Measurements from ENCODE around the gene STARD3.

STARD3 gene

GRCh38 chr17:39659279-39660010 lies 22.5 kb downstream of the STARD3 start:
- Histone ChIP-seq H3K27me3 (ENCODE audit: control insufficient read depth in 2 of 2, insufficient read depth in 2 of 2, low read length in 2 of 2) (no peaks in the 10 kb centered on the region), H3K9me3 (ENCODE audit: control insufficient read depth in 2 of 2, low read length in 2 of 2) (no peaks in the 10 kb centered on the region), H3K9ac (ENCODE audit: low read depth in 1 of 2, low read length in 2 of 2) (no peak overlapping the region), H3K4me1 (ENCODE audit: control insufficient read depth in 2 of 2, insufficient read depth in 2 of 2, low read length in 2 of 2) (peaks cover 21 to 27% of the 10 kb centered on the region in 2 donors), H3K36me3 (ENCODE audit: control insufficient read depth in 2 of 2, insufficient read depth in 2 of 2, low read length in 2 of 2) (peaks cover 35 to 48% of the 10 kb centered on the region in 2 donors), H3K27ac (ENCODE audit: low read depth in 2 of 2, low read length in 2 of 2) (peak overlapping the region; percentile 43 to 44), H3K4me3 (ENCODE audit: low read length in 2 of 2) (no peak overlapping the region)

GRCh38 chr17:39660011-39660360 lies 23.0 kb downstream of the STARD3 start:
- H3K27ac ChIP-seq (ENCODE audit: low read depth in 2 of 2, low read length in 2 of 2) = peak overlapping the region; percentile 1 to 43
- H3K36me3 ChIP-seq (ENCODE audit: control insufficient read depth in 2 of 2, insufficient read depth in 2 of 2, low read length in 2 of 2) = peaks cover 35 to 48% of the 10 kb centered on the region in 2 donors
- peaks cover 23 to 31% of the 10 kb centered on the region in 2 donors for H3K4me1 ChIP-seq (ENCODE audit: control insufficient read depth in 2 of 2, insufficient read depth in 2 of 2, low read length in 2 of 2)
- no peak overlapping the region for H3K9ac ChIP-seq (ENCODE audit: low read depth in 1 of 2, low read length in 2 of 2)
- no peaks in the 10 kb centered on the region for H3K9me3 ChIP-seq (ENCODE audit: control insufficient read depth in 2 of 2, low read length in 2 of 2)
- H3K27me3 ChIP-seq (ENCODE audit: control insufficient read depth in 2 of 2, insufficient read depth in 2 of 2, low read length in 2 of 2) = no peaks in the 10 kb centered on the region
- H3K4me3 ChIP-seq (ENCODE audit: low read length in 2 of 2) = no peak overlapping the region

DNA sequence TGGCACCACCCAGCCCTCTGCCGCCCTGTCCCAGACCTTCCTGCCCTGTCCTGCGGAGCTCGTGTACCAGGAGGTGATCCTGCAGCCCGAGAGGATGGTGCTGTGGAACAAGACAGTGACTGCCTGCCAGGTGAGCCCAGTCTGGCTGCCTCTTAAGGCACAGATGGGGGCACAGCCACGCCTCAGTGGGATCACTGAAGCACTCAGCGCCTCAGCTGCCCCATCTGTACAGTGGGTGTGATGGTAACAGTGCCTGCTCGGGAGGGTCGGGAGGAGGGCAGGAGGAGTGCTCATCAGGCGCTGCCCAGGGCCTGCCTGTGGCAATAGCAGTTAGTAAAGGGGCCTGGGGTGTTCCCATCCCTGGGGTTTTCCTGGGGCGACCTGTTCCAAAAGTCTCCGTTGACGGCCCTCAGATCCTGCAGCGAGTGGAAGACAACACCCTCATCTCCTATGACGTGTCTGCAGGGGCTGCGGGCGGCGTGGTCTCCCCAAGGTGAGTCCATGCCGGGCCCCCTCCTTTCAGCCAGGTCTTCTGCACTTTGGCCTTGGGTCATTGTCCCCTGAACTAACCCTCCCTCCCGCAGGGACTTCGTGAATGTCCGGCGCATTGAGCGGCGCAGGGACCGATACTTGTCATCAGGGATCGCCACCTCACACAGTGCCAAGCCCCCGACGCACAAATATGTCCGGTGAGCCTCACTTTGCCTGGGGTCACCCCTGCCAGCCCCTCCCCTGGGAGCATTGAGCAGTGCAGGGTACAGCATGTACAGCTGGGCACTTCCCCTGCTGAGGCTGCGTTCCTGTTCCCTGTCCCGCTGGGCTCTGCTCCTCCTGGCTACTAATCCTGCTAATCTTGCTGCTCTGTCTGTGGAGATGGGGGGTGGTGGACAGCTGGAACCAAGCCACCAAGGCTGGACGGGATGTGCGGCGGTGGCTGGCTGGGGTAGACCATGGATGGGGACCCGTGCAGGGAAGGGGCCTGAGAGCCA lies 23.7 kb downstream of the STARD3 start:
- Histone ChIP-seq H3K4me1 (ENCODE audit: control insufficient read depth in 2 of 2, insufficient read depth in 2 of 2, low read length in 2 of 2) (peaks cover 23 to 35% of the 10 kb centered on the region in 2 donors), H3K27ac (ENCODE audit: low read depth in 2 of 2, low read length in 2 of 2) (peak overlapping the region in 1 of 2 donors; percentile 43), H3K27me3 (ENCODE audit: control insufficient read depth in 2 of 2, insufficient read depth in 2 of 2, low read length in 2 of 2) (no peaks in the 10 kb centered on the region), H3K9ac (ENCODE audit: low read depth in 1 of 2, low read length in 2 of 2) (no peak overlapping the region), H3K36me3 (ENCODE audit: control insufficient read depth in 2 of 2, insufficient read depth in 2 of 2, low read length in 2 of 2) (peaks cover 35 to 44% of the 10 kb centered on the region in 2 donors), H3K4me3 (ENCODE audit: low read length in 2 of 2) (no peak overlapping the region), H3K9me3 (ENCODE audit: control insufficient read depth in 2 of 2, low read length in 2 of 2) (no peaks in the 10 kb centered on the region)

- Histone ChIP-seq H3K4me3 (ENCODE audit: low read length in 2 of 2) (no peak overlapping the region), H3K9ac (ENCODE audit: low read depth in 1 of 2, low read length in 2 of 2) (peak overlapping the region in 1 of 2 donors; percentile 23), H3K27me3 (ENCODE audit: control insufficient read depth in 2 of 2, insufficient read depth in 2 of 2, low read length in 2 of 2) (peaks cover 6 to 7% of the 10 kb centered on the region in 2 donors), H3K9me3 (ENCODE audit: control insufficient read depth in 2 of 2, low read length in 2 of 2) (no peaks in the 10 kb centered on the region), H3K36me3 (ENCODE audit: control insufficient read depth in 2 of 2, insufficient read depth in 2 of 2, low read length in 2 of 2) (peaks cover 35 to 38% of the 10 kb centered on the region in 2 donors), H3K27ac (ENCODE audit: low read depth in 2 of 2, low read length in 2 of 2) (peak overlapping the region in 1 of 2 donors; percentile 82), H3K4me1 (ENCODE audit: control insufficient read depth in 2 of 2, insufficient read depth in 2 of 2, low read length in 2 of 2) (peaks cover 23 to 38% of the 10 kb centered on the region in 2 donors)
Measured at GRCh38 chr17:39661744-39662541, 25.0 kb downstream of the STARD3 start.

DNA sequence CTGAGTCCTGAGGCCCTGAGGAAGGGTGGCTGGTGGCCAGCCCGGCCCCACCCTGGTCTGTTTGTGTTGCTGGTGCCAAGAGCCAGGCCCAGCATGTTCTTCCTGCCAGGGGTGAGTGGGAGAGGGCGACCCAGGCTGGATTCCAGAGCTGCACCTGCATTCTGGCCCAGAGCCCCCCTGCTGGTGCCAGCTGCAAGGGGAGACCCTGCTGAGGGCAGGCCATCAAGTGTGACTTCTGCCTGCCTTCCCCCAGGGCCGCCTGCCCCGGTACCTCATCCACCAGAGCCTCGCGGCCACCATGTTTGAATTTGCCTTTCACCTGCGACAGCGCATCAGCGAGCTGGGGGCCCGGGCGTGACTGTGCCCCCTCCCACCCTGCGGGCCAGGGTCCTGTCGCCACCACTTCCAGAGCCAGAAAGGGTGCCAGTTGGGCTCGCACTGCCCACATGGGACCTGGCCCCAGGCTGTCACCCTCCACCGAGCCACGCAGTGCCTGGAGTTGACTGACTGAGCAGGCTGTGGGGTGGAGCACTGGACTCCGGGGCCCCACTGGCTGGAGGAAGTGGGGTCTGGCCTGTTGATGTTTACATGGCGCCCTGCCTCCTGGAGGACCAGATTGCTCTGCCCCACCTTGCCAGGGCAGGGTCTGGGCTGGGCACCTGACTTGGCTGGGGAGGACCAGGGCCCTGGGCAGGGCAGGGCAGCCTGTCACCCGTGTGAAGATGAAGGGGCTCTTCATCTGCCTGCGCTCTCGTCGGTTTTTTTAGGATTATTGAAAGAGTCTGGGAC lies 25.8 kb downstream of the STARD3 start:
- H3K27me3 ChIP-seq (ENCODE audit: control insufficient read depth in 2 of 2, insufficient read depth in 2 of 2, low read length in 2 of 2) = peaks cover 8 to 11% of the 10 kb centered on the region in 2 donors
- peak overlapping the region in 1 of 2 donors; percentile 23 for H3K9ac ChIP-seq (ENCODE audit: low read depth in 1 of 2, low read length in 2 of 2)
- peak overlapping the region; percentile 72 to 82 for H3K27ac ChIP-seq (ENCODE audit: low read depth in 2 of 2, low read length in 2 of 2)
- H3K4me1 ChIP-seq (ENCODE audit: control insufficient read depth in 2 of 2, insufficient read depth in 2 of 2, low read length in 2 of 2) = peaks cover 27 to 38% of the 10 kb centered on the region in 2 donors
- no peaks in the 10 kb centered on the region for H3K9me3 ChIP-seq (ENCODE audit: control insufficient read depth in 2 of 2, low read length in 2 of 2)
- peaks cover 32 to 34% of the 10 kb centered on the region in 2 donors for H3K36me3 ChIP-seq (ENCODE audit: control insufficient read depth in 2 of 2, insufficient read depth in 2 of 2, low read length in 2 of 2)
- H3K4me3 ChIP-seq (ENCODE audit: low read length in 2 of 2) = peak overlapping the region in 1 of 2 donors; percentile 5

GRCh38 chr17:39663340-39663687 lies 26.4 kb downstream of the STARD3 start:
- Histone ChIP-seq H3K4me1 (ENCODE audit: control insufficient read depth in 2 of 2, insufficient read depth in 2 of 2, low read length in 2 of 2) (peaks cover 28 to 38% of the 10 kb centered on the region in 2 donors), H3K9ac (ENCODE audit: low read depth in 1 of 2, low read length in 2 of 2) (peak overlapping the region in 1 of 2 donors; percentile 48), H3K36me3 (ENCODE audit: control insufficient read depth in 2 of 2, insufficient read depth in 2 of 2, low read length in 2 of 2) (peaks cover 27 to 28% of the 10 kb centered on the region in 2 donors), H3K9me3 (ENCODE audit: control insufficient read depth in 2 of 2, low read length in 2 of 2) (no peaks in the 10 kb centered on the region), H3K27me3 (ENCODE audit: control insufficient read depth in 2 of 2, insufficient read depth in 2 of 2, low read length in 2 of 2) (peaks cover 8 to 11% of the 10 kb centered on the region in 2 donors), H3K4me3 (ENCODE audit: low read length in 2 of 2) (no peak overlapping the region), H3K27ac (ENCODE audit: low read depth in 2 of 2, low read length in 2 of 2) (peak overlapping the region; percentile 72 to 82)

DNA sequence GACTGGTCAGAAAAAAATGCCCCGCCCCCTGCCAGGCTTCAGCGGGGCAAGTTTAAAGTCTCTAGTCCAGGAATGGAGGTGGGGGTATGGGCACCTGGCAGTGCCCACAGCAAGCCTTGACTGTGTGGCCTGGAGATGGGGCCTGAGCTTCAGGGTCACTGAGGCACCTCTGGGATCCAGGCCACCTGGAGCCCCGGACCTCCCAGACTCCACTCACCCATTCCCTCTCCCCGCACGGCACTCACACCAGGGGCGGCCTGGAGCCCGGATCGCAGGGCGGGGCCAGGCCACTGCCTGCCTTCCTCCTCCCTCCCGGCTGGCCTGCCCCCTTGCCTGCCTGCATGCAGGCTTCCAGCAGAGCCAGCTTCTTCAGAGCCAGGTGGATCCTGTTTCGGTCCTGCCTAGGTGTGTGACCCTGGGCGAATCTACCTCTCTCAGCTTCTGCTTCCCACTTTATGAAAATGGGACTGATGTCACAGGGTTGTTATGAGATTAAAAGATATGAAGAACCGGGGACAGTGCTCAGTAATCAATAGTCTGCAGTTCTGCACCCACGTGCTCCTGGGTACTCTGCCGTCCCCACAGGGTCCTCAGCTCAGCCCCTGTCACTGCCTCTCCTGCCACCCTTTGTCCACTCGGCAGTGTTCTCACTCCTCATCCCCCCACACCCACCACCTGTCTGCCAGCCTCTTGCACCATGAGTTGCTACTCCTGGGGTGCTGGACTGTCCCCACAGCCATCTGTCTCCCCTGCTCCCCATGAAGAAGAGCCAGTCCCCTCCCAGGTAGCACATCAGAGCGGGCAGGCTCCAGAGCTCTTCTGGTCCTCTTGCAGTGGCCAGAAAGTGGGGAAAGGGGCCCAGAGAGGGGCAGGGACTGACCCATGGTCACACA lies 27.0 kb downstream of the STARD3 start:
- peaks cover 33 to 40% of the 10 kb centered on the region in 2 donors for H3K4me1 ChIP-seq (ENCODE audit: control insufficient read depth in 2 of 2, insufficient read depth in 2 of 2, low read length in 2 of 2)
- H3K36me3 ChIP-seq (ENCODE audit: control insufficient read depth in 2 of 2, insufficient read depth in 2 of 2, low read length in 2 of 2) = peaks cover 20 to 24% of the 10 kb centered on the region in 2 donors
- peak overlapping the region; percentile 52 to 82 for H3K27ac ChIP-seq (ENCODE audit: low read depth in 2 of 2, low read length in 2 of 2)
- no peaks in the 10 kb centered on the region for H3K9me3 ChIP-seq (ENCODE audit: control insufficient read depth in 2 of 2, low read length in 2 of 2)
- H3K9ac ChIP-seq (ENCODE audit: low read depth in 1 of 2, low read length in 2 of 2) = peak overlapping the region; percentile 6 to 48
- peaks cover 8 to 15% of the 10 kb centered on the region in 2 donors for H3K27me3 ChIP-seq (ENCODE audit: control insufficient read depth in 2 of 2, insufficient read depth in 2 of 2, low read length in 2 of 2)
- no peak overlapping the region for H3K4me3 ChIP-seq (ENCODE audit: low read length in 2 of 2)

GRCh38 chr17:39664581-39665561 lies 27.9 kb downstream of the STARD3 start, which contains the start of gene TCAP:
Gene TCAP (plus strand): TSS chr17:39665349. CDS start chr17:39665360, 11 bp downstream.
- peaks cover 8 to 18% of the 10 kb centered on the region in 2 donors for H3K27me3 ChIP-seq (ENCODE audit: control insufficient read depth in 2 of 2, insufficient read depth in 2 of 2, low read length in 2 of 2)
- H3K27ac ChIP-seq (ENCODE audit: low read depth in 2 of 2, low read length in 2 of 2) = no peak within 1 kb of the TSS
- H3K9ac ChIP-seq (ENCODE audit: low read depth in 1 of 2, low read length in 2 of 2) = peak within 1 kb of the TSS in 1 of 2 donors; percentile 48
- no peak within 1 kb of the TSS for H3K4me3 ChIP-seq (ENCODE audit: low read length in 2 of 2)
- H3K9me3 ChIP-seq (ENCODE audit: control insufficient read depth in 2 of 2, low read length in 2 of 2) = no peaks in the 10 kb centered on the region
- peaks cover 19 to 20% of the 10 kb centered on the region in 2 donors for H3K36me3 ChIP-seq (ENCODE audit: control insufficient read depth in 2 of 2, insufficient read depth in 2 of 2, low read length in 2 of 2)
- peaks cover 33 to 40% of the 10 kb centered on the region in 2 donors for H3K4me1 ChIP-seq (ENCODE audit: control insufficient read depth in 2 of 2, insufficient read depth in 2 of 2, low read length in 2 of 2)

Data from mucosa of rectum (tissue), 2 donors.